IPS-20b (cell line): ENCODE measurements around the gene KNDC1.

Experiments
- H3K27ac ChIP-seq: one replicate; pipeline ENCODE4 v1.5.1; 2013; ENCODE audit warnings: low read length
- H3K27me3 ChIP-seq: 2 replicates; pipeline ENCODE4 v1.6.1; 2013; ENCODE audit warnings: mild to moderate bottlenecking, low read length, inconsistent platforms; ENCODE audit not compliant: insufficient read depth
- H3K36me3 ChIP-seq: 2 replicates; pipeline ENCODE4 v1.6.1; 2013; ENCODE audit warnings: low read depth, mild to moderate bottlenecking, inconsistent platforms, low read length, moderate library complexity; ENCODE audit not compliant: insufficient read depth
- H3K4me1 ChIP-seq: 2 replicates; pipeline ENCODE4 v1.6.1; 2013; ENCODE audit warnings: mild to moderate bottlenecking, control low read depth, inconsistent platforms, low read length, moderate library complexity; ENCODE audit not compliant: insufficient read depth
- H3K4me3 ChIP-seq: 2 replicates; pipeline ENCODE4 v1.5.1; 2013; ENCODE audit warnings: mild to moderate bottlenecking, low read length, inconsistent platforms
- H3K9ac ChIP-seq: 2 replicates; pipeline ENCODE4 v1.6.1; 2013; ENCODE audit warnings: low read depth, mild to moderate bottlenecking, inconsistent platforms, low read length, moderate library complexity
- H3K9me3 ChIP-seq: 2 replicates; pipeline ENCODE4 v1.6.1; 2013; ENCODE audit warnings: mild to moderate bottlenecking, low read depth, low read length, inconsistent platforms; ENCODE audit not compliant: insufficient read depth

Gene KNDC1

DNA sequence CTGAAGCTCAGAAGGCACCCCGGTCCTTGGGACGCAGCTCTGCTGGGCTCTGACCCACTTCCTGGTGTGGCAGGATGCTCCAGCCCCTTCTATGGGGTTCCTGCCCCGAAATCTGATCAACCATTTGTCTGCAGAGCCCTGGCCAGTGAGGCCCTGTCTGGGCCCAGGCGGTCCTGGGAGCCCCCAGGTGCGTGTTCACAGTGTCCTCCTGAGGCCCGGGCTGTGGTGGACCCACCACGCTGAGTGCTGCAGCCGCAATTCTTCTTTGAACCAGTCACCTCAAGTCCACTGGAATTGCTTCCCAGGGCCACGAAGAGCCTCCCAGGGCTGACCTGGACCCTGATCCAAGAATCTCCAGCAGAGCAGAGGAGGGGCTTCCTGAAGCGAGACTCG lies 19.1 kb downstream of the KNDC1 start:
- Histone ChIP-seq H3K9ac (no peak overlapping the region), H3K4me1 (no peaks in the 10 kb centered on the region), H3K27me3 (no peaks in the 10 kb centered on the region)

DNA sequence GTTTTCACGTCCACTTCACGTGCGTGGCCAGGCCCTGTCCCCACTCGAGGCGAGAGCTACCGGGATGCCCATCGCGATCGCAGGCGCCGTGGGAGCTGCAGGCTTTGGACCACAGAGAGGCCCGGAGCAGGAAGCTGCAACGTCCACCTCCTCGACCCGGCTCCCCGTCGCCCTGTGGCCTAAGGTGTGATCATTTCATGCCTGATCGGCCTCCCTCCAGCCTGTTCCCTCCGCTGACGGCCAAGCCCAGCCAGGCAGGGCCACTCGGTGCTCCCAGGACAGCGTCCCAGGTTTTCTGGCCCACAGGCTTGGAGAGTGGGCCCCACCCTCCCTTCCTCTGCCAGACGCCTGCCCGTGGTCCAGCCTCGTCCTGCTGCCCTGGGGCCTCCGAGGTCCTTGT lies 19.6 kb downstream of the KNDC1 start:
- Histone ChIP-seq H3K36me3 (peaks cover 8% of the 10 kb centered on the region), H3K9me3 (peaks cover 12% of the 10 kb centered on the region), H3K27me3 (no peaks in the 10 kb centered on the region), H3K27ac (no peak overlapping the region), H3K4me3 (no peak overlapping the region), H3K9ac (no peak overlapping the region), H3K4me1 (no peaks in the 10 kb centered on the region)

More for the DNA sequence above, 19.1 kb downstream of the KNDC1 start:
- Histone ChIP-seq H3K36me3 (peaks cover 4% of the 10 kb centered on the region), H3K27ac (no peak overlapping the region), H3K9me3 (peaks cover 12% of the 10 kb centered on the region), H3K4me3 (no peak overlapping the region)

DNA sequence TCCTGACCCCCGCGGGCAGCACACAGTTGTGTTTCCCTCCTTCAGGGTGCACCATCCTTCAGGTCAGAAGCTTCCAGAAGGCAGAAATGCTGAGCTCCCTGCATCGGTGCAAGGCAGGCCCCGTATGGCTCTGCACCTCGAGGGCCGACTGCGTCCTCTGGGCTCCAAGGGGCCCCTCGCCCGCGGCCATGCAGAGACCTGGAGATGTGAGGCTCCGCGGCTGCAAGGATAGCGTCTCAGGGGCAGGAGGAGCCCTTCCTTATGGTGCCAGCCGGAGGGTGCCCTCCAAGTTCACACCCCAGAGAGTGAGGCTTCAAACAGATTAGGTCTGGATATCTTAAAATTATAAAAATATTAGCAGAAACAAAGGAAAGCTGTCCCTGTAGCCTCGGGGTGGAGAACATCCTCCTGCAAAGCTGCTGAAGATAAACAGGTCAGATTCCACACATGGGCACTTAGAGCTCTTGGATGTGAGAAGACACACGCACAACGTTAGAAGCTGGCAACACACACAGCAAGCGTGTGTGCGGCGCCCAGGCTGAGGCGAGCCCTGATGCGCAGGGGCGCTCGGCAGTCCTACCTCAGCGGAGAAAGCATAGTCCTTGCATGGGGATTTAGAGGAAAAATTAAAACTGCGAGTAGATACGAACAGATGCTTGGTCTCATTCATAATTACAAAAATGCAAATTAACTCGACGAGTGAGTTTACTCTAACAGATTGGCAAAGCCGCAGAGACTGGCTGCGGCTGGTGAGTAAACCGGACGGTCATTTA lies 20.4 kb downstream of the KNDC1 start:
- no peak overlapping the region for H3K4me3 ChIP-seq
- no peak overlapping the region for H3K9ac ChIP-seq
- H3K9me3 ChIP-seq = peaks cover 12% of the 10 kb centered on the region
- H3K27ac ChIP-seq = no peak overlapping the region
- H3K36me3 ChIP-seq = peaks cover 8% of the 10 kb centered on the region
- H3K4me1 ChIP-seq = no peaks in the 10 kb centered on the region
- H3K27me3 ChIP-seq = no peaks in the 10 kb centered on the region

DNA sequence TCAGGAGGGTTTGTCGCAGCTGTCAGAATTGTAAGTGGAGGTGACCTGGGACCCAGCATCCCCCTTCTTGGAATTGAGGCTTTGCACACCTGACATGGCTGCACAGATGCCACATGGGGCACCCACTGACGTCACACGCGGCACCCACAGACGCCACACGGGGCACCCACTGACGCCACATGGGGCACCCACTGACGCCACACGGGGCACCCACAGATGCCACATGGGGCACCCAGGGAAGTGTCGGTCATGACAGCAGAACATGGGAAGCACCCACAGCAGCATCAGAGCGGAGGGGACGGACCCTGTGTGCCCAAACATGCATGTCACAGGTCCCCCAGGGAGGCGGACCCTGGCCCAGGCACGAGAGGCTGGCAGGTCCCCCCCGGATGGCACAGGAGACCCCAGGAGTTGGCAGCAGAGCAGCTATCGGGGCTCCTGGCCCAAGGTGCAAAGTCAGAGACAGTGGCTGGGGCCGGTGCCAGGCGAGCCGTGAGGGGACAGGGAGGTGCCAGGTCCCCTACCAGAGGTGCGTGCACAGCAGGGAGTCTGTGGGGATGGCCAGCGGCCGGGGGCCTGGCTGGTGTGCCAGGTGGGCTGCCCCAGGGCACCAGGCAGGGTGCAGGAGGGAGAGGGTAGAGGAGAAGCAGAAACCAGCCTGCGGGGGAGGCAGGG lies 21.1 kb downstream of the KNDC1 start:
- no peak overlapping the region for H3K4me3 ChIP-seq
- H3K27ac ChIP-seq = no peak overlapping the region
- peaks cover 12% of the 10 kb centered on the region for H3K9me3 ChIP-seq
- H3K36me3 ChIP-seq = peaks cover 8% of the 10 kb centered on the region
- no peaks in the 10 kb centered on the region for H3K4me1 ChIP-seq
- H3K9ac ChIP-seq = no peak overlapping the region
- H3K27me3 ChIP-seq = no peaks in the 10 kb centered on the region

DNA sequence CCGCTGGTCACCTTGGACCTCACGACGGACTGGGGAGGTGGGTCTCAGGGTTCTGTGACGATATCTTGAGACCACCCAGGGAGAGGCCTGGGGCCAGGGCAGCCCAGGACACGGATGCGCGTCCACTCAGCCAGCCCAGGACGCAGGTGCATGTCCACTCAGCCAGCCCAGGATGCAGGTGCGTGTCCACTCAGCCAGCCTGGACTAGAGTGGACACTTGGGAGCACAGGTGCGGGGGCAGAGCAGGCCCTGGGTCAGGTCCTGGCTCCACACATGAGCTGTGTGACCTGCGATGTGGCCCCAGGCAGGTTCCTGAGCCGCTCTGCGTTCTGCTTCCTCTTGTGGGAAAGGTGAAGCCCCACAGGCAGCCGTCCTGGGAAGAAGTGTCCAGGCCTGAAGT lies 22.2 kb downstream of the KNDC1 start:
- no peak overlapping the region for H3K27ac ChIP-seq
- no peak overlapping the region for H3K4me3 ChIP-seq
- H3K9ac ChIP-seq = no peak overlapping the region
- H3K9me3 ChIP-seq = peaks cover 7% of the 10 kb centered on the region
- no peaks in the 10 kb centered on the region for H3K4me1 ChIP-seq
- peaks cover 8% of the 10 kb centered on the region for H3K36me3 ChIP-seq
- H3K27me3 ChIP-seq = no peaks in the 10 kb centered on the region

DNA sequence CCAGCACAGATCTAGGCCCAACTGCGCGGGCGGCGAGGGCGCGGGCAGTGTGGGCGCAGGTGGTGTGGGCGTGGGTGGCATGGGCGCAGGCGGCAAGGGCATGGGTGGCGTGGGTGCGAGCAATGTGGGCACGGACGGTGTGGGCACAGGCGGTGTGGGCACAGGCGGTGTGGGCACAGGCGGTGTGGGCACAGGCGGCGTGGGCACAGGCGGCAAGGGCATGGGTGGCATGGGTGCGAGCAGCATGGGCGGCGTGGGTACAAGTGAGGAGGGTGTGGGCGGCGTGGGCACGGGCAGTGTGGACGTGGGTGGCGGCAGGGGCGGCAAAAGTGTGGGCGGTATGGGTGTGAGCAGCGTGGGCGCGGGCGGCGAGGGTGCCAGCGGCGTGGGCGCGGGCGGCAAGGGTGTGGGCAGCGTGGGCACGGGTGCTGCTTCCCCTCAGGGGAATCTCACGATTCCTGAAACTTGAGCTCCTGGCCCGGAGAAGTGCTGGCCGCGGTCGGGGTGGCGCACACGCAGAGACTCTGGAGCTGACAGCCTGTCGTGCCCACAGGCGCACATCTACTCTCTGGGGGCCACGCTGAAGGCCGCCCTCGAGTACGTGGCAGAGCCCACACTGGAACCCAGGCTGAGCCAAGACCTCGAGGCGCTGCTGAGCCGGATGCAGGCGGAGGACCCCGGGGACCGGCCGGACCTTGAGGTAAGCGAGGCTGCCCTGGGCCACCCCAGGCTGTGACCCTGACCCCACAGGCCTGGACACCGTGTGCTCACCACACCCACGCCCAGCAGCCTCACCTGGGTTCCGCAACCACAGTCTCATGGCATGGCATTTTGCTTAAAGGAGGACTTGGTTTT lies 23.0 kb downstream of the KNDC1 start:
- Histone ChIP-seq H3K9me3 (no peaks in the 10 kb centered on the region; the same call in 1 of the 2 replicates), H3K9ac (no peak overlapping the region), H3K36me3 (peaks cover 8% of the 10 kb centered on the region), H3K4me1 (no peaks in the 10 kb centered on the region), H3K4me3 (no peak overlapping the region), H3K27ac (no peak overlapping the region), H3K27me3 (no peaks in the 10 kb centered on the region)

DNA sequence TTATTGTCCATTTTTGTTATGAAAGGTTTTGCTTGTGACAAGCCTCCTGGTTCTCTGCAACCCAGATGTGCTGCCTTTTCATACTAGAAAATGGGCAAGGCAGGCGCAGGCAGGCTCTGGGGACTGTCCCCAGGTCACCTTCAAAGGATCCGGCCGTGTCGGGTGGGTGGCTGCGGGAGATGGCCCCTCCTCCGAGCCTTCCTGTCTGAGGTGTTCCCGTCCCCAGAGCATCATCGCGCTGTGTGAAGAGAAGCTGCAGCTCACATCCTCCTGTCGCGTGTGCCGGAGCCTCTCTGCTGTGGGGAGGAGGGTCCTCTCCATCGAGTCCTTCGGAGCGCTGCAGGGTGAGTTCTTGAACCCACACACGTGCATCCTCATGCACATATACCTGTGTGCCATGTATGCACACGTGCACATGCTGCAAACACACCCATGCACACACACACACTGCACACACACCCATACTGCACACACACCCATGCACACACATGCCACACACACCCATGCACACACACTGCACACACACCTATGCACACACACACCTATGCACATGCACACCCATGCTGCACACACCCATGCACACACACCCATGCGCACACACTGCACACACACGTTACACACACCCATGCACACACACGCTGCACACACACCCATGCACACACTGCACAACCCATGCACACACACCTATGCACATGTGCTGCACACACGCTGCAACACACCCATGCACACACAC lies 23.8 kb downstream of the KNDC1 start:
- H3K9me3 ChIP-seq = no peaks in the 10 kb centered on the region
- H3K27me3 ChIP-seq = no peaks in the 10 kb centered on the region
- H3K4me1 ChIP-seq = no peaks in the 10 kb centered on the region
- peaks cover 8% of the 10 kb centered on the region for H3K36me3 ChIP-seq
- no peak overlapping the region for H3K4me3 ChIP-seq
- H3K27ac ChIP-seq = no peak overlapping the region
- no peak overlapping the region for H3K9ac ChIP-seq

DNA sequence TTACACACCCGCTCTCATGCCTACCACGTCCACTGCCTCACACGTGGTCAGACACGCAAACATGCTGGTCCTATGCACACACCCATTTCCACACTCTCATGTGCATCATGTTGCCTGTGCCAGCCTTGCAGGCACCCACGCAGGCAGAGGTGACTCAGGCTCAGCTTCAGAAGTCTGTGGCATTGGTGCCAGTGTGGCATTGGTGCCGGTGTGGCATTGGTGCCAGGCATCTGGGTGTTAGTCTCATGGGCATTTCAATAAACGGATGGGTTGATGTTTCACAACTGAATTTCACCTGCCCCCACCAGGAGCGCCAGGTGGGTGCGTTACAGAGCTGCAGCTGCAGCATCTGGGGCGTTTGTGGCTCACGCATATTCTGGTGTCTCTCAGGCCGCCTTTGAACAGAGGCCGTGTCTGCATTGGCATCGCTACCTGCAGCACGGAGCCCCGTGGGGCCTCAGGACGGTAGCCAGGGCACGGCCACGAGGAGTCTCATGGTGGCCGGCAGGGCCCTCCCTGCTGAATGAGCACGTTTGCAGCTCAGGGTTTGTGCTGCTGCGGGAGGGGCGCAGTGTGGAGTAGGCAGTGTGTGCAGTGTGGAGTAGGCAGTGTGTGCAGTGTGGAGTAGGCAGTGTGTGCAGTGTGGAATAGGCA lies 24.7 kb downstream of the KNDC1 start:
- no peaks in the 10 kb centered on the region for H3K27me3 ChIP-seq

DNA sequence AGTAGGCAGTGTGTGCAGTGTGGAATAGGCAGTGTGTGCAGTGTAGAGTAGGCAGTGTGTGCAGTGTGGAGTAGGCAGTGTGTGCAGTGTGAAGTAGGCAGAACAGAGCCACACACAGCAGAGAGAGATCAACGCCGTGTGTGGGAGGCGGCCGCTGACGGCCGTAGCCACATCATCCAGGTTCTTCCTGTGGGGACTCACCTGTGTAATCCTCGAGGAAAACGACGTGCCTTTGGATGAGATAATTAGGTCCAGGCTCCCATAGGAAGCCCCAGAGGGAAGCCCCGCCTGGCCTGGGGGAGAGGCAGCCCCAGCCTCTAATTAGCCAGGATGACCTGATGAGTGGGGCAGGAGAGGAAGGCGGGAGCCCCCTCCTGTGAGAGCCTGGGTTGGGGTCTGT lies 25.4 kb downstream of the KNDC1 start:
- Histone ChIP-seq H3K9ac (no peak overlapping the region), H3K36me3 (peaks cover 8% of the 10 kb centered on the region), H3K4me3 (no peak overlapping the region), H3K27ac (no peak overlapping the region), H3K27me3 (no peaks in the 10 kb centered on the region), H3K4me1 (no peaks in the 10 kb centered on the region), H3K9me3 (no peaks in the 10 kb centered on the region; the same call in 1 of the 2 replicates)

More for the DNA sequence above, 24.7 kb downstream of the KNDC1 start:
- no peak overlapping the region for H3K27ac ChIP-seq
- peaks cover 8% of the 10 kb centered on the region for H3K36me3 ChIP-seq
- no peaks in the 10 kb centered on the region for H3K9me3 ChIP-seq
- H3K9ac ChIP-seq = no peak overlapping the region
- H3K4me1 ChIP-seq = no peaks in the 10 kb centered on the region
- H3K4me3 ChIP-seq = no peak overlapping the region

DNA sequence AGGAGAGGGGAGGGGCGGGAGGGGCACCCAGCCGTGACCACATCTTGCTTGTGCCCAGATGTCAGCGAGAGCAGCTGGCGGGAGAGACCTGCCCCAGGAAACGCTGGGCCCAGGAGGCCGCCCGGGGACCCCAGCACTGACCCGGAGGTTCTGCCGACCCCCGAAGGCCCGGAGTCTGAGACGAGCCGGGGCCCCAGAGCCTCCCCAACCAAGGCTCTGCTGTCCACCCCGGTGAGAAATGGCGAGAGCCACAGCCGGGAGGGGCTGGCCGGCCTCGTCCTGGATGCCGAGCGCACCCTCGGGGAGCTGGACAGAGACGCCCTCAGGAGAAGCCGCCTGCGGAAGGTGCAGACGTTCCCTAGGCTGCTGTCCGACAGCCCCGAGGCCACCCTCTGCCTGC lies 25.9 kb downstream of the KNDC1 start:
- Histone ChIP-seq H3K27me3 (no peaks in the 10 kb centered on the region), H3K27ac (no peak overlapping the region), H3K4me3 (no peak overlapping the region), H3K4me1 (no peaks in the 10 kb centered on the region), H3K9me3 (no peaks in the 10 kb centered on the region; the same call in 1 of the 2 replicates), H3K9ac (no peak overlapping the region), H3K36me3 (peaks cover 8% of the 10 kb centered on the region)
